ENCODE measurements around the gene GUCY2F. TPM values are rescaled to one million over a fixed set of nuclear protein-coding genes. Genes with fewer than 3 reads are reported as not detected.

The GUCY2F gene
- polyA plus RNA-seq, result not detected

GRCh38 chrX:109481986-109482385 is at the start of gene GUCY2F:
GUCY2F (minus strand) TSS chrX:109482086; CDS start chrX:109475936, 6,150 bp downstream.
- H3K4me3 Mint-ChIP-seq, result no peak within 1 kb of the TSS
- no peaks in the 10 kb centered on the region for H3K9me3 Mint-ChIP-seq
- peaks cover 0 to 4% (median 3%) of the 10 kb centered on the region in 3 donors for H3K27me3 Mint-ChIP-seq (ENCODE audit: low read depth in 3 of 3)
- H3K36me3 Mint-ChIP-seq, result no peaks in the 10 kb centered on the region
- H3K4me1 Mint-ChIP-seq, result no peaks in the 10 kb centered on the region
- DNase-seq, result no peak
- H3K27ac Mint-ChIP-seq, result no peak within 1 kb of the TSS

DNA sequence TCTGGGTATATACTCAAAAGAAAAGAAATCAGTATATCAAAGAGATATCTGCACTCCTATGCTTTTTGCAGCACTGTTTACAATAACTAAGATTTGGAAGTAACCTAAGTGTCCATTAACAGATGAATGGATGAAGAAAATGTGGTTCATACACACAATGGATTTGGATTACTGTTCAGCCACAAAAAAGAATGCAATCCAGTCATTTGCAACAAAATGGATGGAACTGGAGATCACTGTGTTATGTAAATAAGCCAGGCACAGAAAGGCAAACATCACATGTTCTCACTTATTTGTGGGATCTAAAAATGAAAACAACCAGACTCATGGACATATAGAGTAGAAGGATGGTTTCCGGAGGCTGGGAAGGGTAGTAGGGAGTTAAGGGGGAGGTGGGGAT is 37.1 kb upstream of the GUCY2F start:
- no peaks in the 10 kb centered on the region for H3K9me3 Mint-ChIP-seq
- H3K4me3 Mint-ChIP-seq, result no peak overlapping the region
- no peak for DNase-seq
- no peaks in the 10 kb centered on the region for H3K36me3 Mint-ChIP-seq
- no peaks in the 10 kb centered on the region for H3K4me1 Mint-ChIP-seq
- H3K27me3 Mint-ChIP-seq (ENCODE audit: low read depth in 3 of 3), result peaks cover 3 to 24% (median 8%) of the 10 kb centered on the region in 3 donors
- H3K27ac Mint-ChIP-seq, result no peak overlapping the region

DNA sequence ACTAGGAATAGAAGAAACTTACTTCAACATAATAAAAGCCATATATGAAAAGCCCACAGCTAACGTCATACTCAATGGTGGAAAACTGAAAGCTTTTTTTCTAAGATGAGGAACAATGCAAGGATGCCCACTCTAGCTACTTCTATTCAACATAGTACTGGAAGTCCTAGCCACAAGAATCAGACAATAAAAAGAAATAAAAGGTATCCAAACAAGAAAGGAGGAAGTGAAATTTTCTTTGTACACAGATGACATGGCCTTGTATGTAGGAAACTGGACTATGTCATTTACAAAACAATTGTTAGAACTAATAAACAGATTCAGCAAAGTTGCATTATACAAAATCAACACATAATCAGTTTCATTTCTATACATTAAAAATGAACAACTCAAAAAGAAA is 29.2 kb upstream of the GUCY2F start:
- Mint-ChIP-seq H3K4me3 (no peak overlapping the region), H3K4me1 (no peaks in the 10 kb centered on the region), H3K27me3 (ENCODE audit: low read depth in 3 of 3) (peaks cover 0 to 24% (median 2%) of the 10 kb centered on the region in 3 donors), H3K27ac (no peak overlapping the region), H3K36me3 (no peaks in the 10 kb centered on the region), H3K9me3 (no peaks in the 10 kb centered on the region)
- DNase-seq, result no peak

DNA sequence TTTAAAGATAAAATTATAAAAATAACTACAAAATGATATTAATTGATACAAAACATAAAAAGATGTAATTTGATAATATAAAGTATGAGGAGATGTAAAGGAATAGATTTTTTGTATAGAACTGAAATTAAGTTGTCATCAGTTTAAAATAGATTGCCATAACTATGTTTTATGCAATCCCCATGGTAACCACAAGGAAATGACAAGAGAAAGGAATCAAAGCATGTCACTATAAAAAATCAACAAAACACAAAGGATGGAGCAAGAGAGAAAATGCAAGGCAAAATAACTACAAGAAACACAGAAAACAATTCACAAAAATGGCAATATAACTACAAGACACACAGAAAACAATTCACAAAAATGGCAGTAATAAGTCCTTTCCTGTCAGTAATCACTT is 27.0 kb upstream of the GUCY2F start:
- peaks cover 0 to 19% (median 2%) of the 10 kb centered on the region in 3 donors for H3K27me3 Mint-ChIP-seq (ENCODE audit: low read depth in 3 of 3)
- H3K9me3 Mint-ChIP-seq, result no peaks in the 10 kb centered on the region
- H3K4me1 Mint-ChIP-seq, result no peaks in the 10 kb centered on the region
- no peak for DNase-seq
- H3K27ac Mint-ChIP-seq, result no peak overlapping the region
- H3K4me3 Mint-ChIP-seq, result no peak overlapping the region
- H3K36me3 Mint-ChIP-seq, result no peaks in the 10 kb centered on the region

DNA sequence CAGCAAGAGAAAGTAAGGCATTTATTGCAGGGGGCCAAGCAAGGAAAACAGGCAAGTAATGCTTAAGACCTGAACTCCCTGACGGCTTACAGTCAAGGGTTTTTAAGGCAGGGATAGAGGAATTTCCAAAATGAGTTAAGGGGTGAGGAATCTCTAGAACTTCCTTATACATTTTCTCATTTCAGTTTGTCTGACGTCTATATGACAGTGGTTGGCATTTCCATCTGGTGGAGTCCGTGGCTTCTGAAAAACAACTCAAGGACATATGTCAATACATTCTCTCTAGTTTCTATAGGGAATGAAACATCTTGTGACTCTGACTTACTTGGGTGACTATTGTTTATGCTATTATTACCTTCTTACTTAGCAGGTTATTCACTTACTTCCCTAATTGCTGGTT is 19.3 kb upstream of the GUCY2F start:
- Mint-ChIP-seq H3K27me3 (ENCODE audit: low read depth in 3 of 3) (peaks cover 0 to 6% (median 2%) of the 10 kb centered on the region in 3 donors), H3K27ac (no peak overlapping the region), H3K4me3 (no peak overlapping the region)

GRCh38 chrX:109498434-109498833 is 16.5 kb upstream of the GUCY2F start:
- no peak overlapping the region for H3K4me3 Mint-ChIP-seq
- H3K4me1 Mint-ChIP-seq, result no peaks in the 10 kb centered on the region
- H3K27ac Mint-ChIP-seq, result no peak overlapping the region
- no peaks in the 10 kb centered on the region for H3K36me3 Mint-ChIP-seq
- DNase-seq, result no peak
- H3K9me3 Mint-ChIP-seq, result no peaks in the 10 kb centered on the region
- peaks cover 0 to 10% (median 2%) of the 10 kb centered on the region in 3 donors for H3K27me3 Mint-ChIP-seq (ENCODE audit: low read depth in 3 of 3)

More for the DNA sequence above, 19.3 kb upstream of the GUCY2F start:
- Mint-ChIP-seq H3K36me3 (no peaks in the 10 kb centered on the region), H3K9me3 (no peaks in the 10 kb centered on the region), H3K4me1 (no peaks in the 10 kb centered on the region)
- DNase-seq, result no peak

DNA sequence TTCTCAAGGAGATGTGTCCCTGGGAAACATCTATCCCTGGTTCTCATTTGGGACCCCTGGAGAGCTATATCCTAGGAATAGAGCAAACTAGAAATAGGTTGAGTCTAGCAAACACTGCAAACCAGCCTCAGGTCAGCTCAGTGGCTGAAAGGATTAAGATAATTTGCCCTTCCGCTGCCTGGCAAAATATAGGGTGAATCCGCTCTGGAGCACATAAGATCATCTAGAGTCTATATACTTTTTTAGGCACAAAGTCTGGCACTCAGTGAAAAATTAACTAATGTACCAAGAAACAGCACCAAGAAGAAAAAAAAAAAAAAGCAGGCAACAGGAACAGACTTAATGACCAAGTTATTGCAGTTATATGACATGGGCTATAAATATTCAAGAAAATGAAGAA is 7.3 kb upstream of the GUCY2F start:
- H3K36me3 Mint-ChIP-seq, result no peaks in the 10 kb centered on the region
- no peak for DNase-seq
- no peak overlapping the region for H3K4me3 Mint-ChIP-seq
- no peak overlapping the region for H3K27ac Mint-ChIP-seq
- H3K4me1 Mint-ChIP-seq, result no peaks in the 10 kb centered on the region
- no peaks in the 10 kb centered on the region for H3K9me3 Mint-ChIP-seq
- peaks cover 0 to 3% (median 2%) of the 10 kb centered on the region in 3 donors for H3K27me3 Mint-ChIP-seq (ENCODE audit: low read depth in 3 of 3)

- DNase-seq, result no peak
- H3K27ac Mint-ChIP-seq, result peak overlapping the region in 1 of 6 donors; percentile 6
- no peaks in the 10 kb centered on the region for H3K4me1 Mint-ChIP-seq
- no peaks in the 10 kb centered on the region for H3K9me3 Mint-ChIP-seq
- H3K36me3 Mint-ChIP-seq, result no peaks in the 10 kb centered on the region
- no peak overlapping the region for H3K4me3 Mint-ChIP-seq
- peaks cover 0 to 4% (median 2%) of the 10 kb centered on the region in 3 donors for H3K27me3 Mint-ChIP-seq (ENCODE audit: low read depth in 3 of 3)
Measured at GRCh38 chrX:109487640-109488039, 5.8 kb upstream of the GUCY2F start.

DNA sequence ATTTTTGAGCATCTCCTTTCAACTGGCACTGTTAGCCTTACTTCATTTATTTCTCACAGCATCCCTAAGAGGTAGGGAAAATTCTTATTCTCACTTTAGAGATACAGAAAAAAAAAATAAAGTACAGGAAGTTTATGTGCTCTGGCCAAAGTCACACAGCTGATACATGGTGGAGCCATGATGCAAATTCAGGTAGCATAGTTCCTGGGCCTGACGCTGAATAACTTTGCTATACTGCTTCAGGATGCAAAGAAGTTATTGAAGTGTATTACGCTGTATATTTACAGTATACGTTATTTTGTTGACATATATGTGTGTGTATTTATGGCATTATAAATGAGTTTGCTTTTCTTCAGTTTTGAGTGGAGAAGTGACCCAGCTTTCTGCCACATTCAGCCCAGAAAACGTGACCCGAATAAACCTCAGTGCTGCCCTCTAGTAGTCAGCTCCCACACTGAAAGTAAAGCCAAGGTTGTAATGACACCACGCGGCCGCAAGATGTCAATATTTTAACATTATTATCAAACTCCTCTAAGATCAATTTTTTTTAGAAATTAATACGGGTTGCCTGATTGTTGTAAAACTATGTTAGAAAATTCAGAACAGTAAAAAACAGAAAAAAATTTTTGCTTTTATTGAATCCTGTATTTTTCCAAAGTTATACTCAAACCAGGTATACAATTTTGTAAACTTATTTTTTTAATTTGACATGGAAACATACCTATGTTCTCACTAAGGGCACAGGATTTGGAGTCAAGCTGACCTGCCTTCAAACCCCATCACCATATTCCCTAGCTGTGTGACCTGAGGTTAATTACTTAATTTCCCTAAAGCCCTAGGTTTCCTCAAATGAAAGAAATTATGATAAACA is 3.8 kb upstream of the GUCY2F start:
- DNase-seq, result peak; percentile 64 to 73 (median 68)
- Mint-ChIP-seq H3K27ac (no peak overlapping the region), H3K9me3 (no peaks in the 10 kb centered on the region), H3K4me3 (no peak overlapping the region), H3K4me1 (no peaks in the 10 kb centered on the region), H3K36me3 (no peaks in the 10 kb centered on the region), H3K27me3 (ENCODE audit: low read depth in 3 of 3) (peaks cover 0 to 6% (median 4%) of the 10 kb centered on the region in 3 donors)

DNA sequence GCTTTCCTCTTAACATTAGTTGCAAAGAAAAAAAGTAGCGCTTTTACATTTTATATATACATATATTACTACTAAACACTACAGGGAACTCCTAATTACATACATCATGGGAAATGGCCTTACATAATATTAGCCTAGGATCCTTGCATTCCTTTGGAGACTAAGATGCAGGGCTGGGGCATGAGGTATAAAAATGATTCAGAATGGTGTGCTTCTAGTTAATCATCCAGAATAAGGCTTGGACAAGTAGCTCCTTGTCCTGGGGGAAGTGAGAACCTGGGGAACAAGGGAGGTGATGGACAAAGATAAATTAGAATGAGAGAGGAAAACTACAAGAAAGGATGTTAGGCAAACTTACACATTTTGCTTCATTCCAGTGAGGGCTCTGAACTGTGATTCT is 3.0 kb upstream of the GUCY2F start:
- Mint-ChIP-seq H3K27ac (no peak overlapping the region), H3K4me3 (no peak overlapping the region), H3K9me3 (no peaks in the 10 kb centered on the region), H3K36me3 (no peaks in the 10 kb centered on the region), H3K4me1 (no peaks in the 10 kb centered on the region), H3K27me3 (ENCODE audit: low read depth in 3 of 3) (peaks cover 0 to 6% (median 4%) of the 10 kb centered on the region in 3 donors)
- no peak for DNase-seq

DNA sequence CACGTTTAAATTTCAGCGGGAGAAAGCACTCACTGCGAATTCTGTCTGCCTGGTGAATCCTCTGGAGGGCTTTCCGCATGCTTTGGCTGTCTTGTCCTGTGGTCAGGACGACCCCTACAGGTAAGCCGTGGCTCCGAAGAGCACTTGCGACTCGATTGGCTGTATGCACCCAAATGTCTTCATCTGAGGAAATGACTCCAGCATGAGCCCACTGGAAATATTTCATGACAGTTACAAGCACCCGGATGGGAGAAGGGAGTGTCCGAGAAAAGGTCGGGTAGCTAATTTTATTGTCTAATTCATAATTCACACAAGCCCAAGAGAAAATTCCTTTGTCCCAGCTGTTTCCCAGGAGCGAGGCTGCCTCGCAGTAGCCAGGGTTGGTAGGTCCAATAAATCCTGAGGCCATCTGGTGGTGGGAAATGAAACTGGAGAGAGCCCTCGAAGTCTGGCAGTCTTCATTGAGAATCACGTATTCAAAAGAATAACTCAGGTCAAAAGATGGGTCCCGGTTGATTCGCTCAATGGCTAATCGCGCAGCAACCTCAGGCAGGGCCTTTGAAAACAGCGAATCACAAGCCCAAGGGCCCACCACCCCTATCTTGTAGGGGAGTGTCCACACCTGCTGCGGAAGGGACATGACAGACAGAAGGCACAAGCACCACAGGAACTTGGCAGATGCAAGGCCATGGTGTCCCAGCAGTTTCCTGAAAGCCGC is 6.6 kb downstream of the GUCY2F start:
- Mint-ChIP-seq H3K27ac (no peak overlapping the region), H3K27me3 (ENCODE audit: low read depth in 3 of 3) (peaks cover 0 to 2% (median 0%) of the 10 kb centered on the region in 3 donors), H3K4me1 (no peaks in the 10 kb centered on the region), H3K36me3 (no peaks in the 10 kb centered on the region), H3K4me3 (no peak overlapping the region), H3K9me3 (no peaks in the 10 kb centered on the region)
- DNase-seq, result no peak

- no peak for DNase-seq
- Mint-ChIP-seq H3K27me3 (ENCODE audit: low read depth in 3 of 3) (peaks cover 1 to 3% (median 2%) of the 10 kb centered on the region in 3 donors), H3K36me3 (no peaks in the 10 kb centered on the region), H3K4me3 (no peak overlapping the region), H3K4me1 (no peaks in the 10 kb centered on the region), H3K27ac (no peak overlapping the region), H3K9me3 (no peaks in the 10 kb centered on the region)
Measured at GRCh38 chrX:109472939-109473735, 8.7 kb downstream of the GUCY2F start.

GRCh38 chrX:109464231-109464630 is 17.7 kb downstream of the GUCY2F start:
- no peaks in the 10 kb centered on the region for H3K36me3 Mint-ChIP-seq
- no peaks in the 10 kb centered on the region for H3K9me3 Mint-ChIP-seq
- H3K4me1 Mint-ChIP-seq, result no peaks in the 10 kb centered on the region
- no peak overlapping the region for H3K27ac Mint-ChIP-seq
- no peak for DNase-seq
- no peak overlapping the region for H3K4me3 Mint-ChIP-seq
- H3K27me3 Mint-ChIP-seq (ENCODE audit: low read depth in 3 of 3), result peaks cover 1 to 3% (median 2%) of the 10 kb centered on the region in 3 donors

GRCh38 chrX:109463784-109464183 is 18.1 kb downstream of the GUCY2F start:
- DNase-seq, result no peak
- peaks cover 1 to 3% (median 2%) of the 10 kb centered on the region in 3 donors for H3K27me3 Mint-ChIP-seq (ENCODE audit: low read depth in 3 of 3)
- no peaks in the 10 kb centered on the region for H3K9me3 Mint-ChIP-seq
- no peak overlapping the region for H3K4me3 Mint-ChIP-seq
- no peak overlapping the region for H3K27ac Mint-ChIP-seq
- H3K4me1 Mint-ChIP-seq, result no peaks in the 10 kb centered on the region
- H3K36me3 Mint-ChIP-seq, result no peaks in the 10 kb centered on the region

All from immature natural killer cell (primary cell).